Body of pancreas (tissue), 4 donors: ENCODE results near the gene RING1. TPM values are rescaled to one million over a fixed set of nuclear protein-coding genes. Genes with fewer than 3 reads are reported as not detected.

Experiments
- ATAC-seq: fragments of 150-250 bp; one replicate; pipeline ENCODE4 v1.9.1; 2016
- DNase-seq, 4 donors: peaks; one replicate each; pipeline ENCODE4 v3.0.0-alpha.2; 2019
- H3K27ac ChIP-seq, 4 donors: fragments of 200-600 bp; sonication (generic); 1 replicate in 3 of 4; 2 replicates in 1 of 4; pipeline versions ENCODE4 v1.5.1 to v1.6.1; 2016 to 2019; ENCODE audit warnings: mild to moderate bottlenecking in 1 of 4, mixed read lengths in 1 of 4, moderate library complexity in 1 of 4
- H3K27me3 ChIP-seq, 2 donors: fragments of 200-600 bp; sonication (generic); one replicate each; pipeline ENCODE4 v1.6.0; 2016; ENCODE audit warnings: mild to moderate bottlenecking in 1 of 2
- H3K36me3 ChIP-seq, 2 donors: fragments of 200-600 bp; sonication (generic); replicated peaks in 1 of 2; 2 replicates each; pipeline ENCODE4 v1.5.1; 2016; ENCODE audit warnings: low read depth in 2 of 2; ENCODE audit not compliant: insufficient read depth in 1 of 2
- H3K4me1 ChIP-seq: fragments of 200-600 bp; sonication (generic); one replicate; pipeline ENCODE4 v1.6.0; 2016
- H3K4me3 ChIP-seq, 2 donors: fragments of 200-600 bp; sonication (generic); 1 replicate in 1 of 2; 2 replicates in 1 of 2; pipeline ENCODE4 v1.5.1; 2016 to 2019
- H3K9me3 ChIP-seq, 3 donors: fragments of 200-600 bp; sonication (generic); 1 replicate in 2 of 3; 2 replicates in 1 of 3; pipeline ENCODE4 v1.5.1; 2016
- CTCF ChIP-seq, 7 experiments: fragments of 450-650 bp in 4 of 7; fragments of 200-600 bp in 3 of 7; sonication (generic) in 3 of 7; IDR thresholded peaks; one replicate each; pipeline ENCODE4 v1.5.1; 2016 to 2019; ENCODE audit warnings: antibody characterized with exemption in 7 of 7
- POLR2A ChIP-seq, 3 donors: fragments of 450-650 bp; IDR thresholded peaks; one replicate each; pipeline ENCODE4 v1.6.1; 2016; ENCODE audit warnings: antibody characterized with exemption in 3 of 3, mild to moderate bottlenecking in 2 of 3
- WGBS, 2 donors: methylation state at CpG; one replicate each; pipeline ENCODE4 v1.1.5; 2017; 5-methylcytosine and 5-hydroxymethylcytosine counted together
- intact Hi-C: fragments of 100-400 bp; cut with DNase I; formaldehyde crosslinking; loops from one replicate; pipeline ENCODE4 v1.15.1; 2023
- total RNA-seq, 2 donors: library from RNA; depleted of rRNA; stranded (reverse); fragments of >200 nt; gene quantifications; one replicate each; pipeline ENCODE4 v1.1.0, GENCODE V29; 2016

Gene RING1
- total RNA-seq, 2 donors from 2014 or later, result 11.2 to 28.3 TPM

DNA sequence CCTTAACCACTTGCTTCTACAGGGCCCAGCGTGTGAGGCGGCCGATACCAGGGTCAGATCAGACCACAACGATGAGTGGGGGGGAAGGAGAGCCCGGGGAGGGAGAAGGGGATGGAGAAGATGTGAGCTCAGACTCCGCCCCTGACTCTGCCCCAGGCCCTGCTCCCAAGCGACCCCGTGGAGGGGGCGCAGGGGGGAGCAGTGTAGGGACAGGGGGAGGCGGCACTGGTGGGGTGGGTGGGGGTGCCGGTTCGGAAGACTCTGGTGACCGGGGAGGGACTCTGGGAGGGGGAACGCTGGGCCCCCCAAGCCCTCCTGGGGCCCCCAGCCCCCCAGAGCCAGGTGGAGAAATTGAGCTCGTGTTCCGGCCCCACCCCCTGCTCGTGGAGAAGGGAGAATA lies 2.8 kb downstream of the RING1 start:
- no peak for DNase-seq
- Histone ChIP-seq H3K36me3 (no peaks in the 10 kb centered on the region), H3K27ac (no peak overlapping the region), H3K4me1 (peaks cover 48% of the 10 kb centered on the region), H3K27me3 (no peaks in the 10 kb centered on the region), H3K9me3 (no peaks in the 10 kb centered on the region), H3K4me3 (no peak overlapping the region)
- no peak for ATAC-seq
- TF ChIP-seq POLR2A (IDR thresholded peaks at IDR 0.05) (no peak), CTCF (IDR thresholded peaks at IDR 0.05) (no peak)
- WGBS, 2 donors, result 77 to 83% methylated on average over 7 to 17 of the region's 17 CpGs
- intact Hi-C loops, result no loop called here

DNA sequence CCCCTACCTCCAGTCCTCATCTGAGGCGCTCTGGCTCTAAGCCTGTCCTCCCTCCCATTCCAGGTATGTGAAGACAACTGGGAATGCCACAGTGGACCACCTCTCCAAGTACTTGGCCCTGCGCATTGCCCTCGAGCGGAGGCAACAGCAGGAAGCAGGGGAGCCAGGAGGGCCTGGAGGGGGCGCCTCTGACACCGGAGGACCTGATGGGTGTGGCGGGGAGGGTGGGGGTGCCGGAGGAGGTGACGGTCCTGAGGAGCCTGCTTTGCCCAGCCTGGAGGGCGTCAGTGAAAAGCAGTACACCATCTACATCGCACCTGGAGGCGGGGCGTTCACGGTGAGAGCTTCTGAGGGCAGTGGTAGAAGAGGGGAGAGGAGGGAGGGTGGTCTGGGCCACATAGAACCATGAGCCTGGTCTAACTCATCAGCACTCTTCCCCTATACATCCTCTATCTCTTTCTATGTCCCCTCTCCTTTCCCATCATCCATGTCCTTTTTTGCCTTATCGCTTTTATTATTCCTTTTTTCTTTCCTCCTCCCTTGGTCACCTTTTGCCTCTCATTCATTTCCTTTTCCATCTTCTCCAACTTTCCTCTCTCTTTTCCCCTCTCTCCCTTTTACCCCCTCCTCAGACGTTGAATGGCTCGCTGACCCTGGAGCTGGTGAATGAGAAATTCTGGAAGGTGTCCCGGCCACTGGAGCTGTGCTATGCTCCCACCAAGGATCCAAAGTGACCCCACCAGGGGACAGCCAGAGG lies 3.5 kb downstream of the RING1 start:
- Histone ChIP-seq H3K36me3 (no peaks in the 10 kb centered on the region), H3K4me1 (peaks cover 41% of the 10 kb centered on the region), H3K4me3 (no peak overlapping the region), H3K27ac (no peak overlapping the region), H3K27me3 (no peaks in the 10 kb centered on the region), H3K9me3 (no peaks in the 10 kb centered on the region)
- 85 to 87% methylated on average over 9 to 18 of the region's 18 CpGs for WGBS, 2 donors
- TF ChIP-seq POLR2A (IDR thresholded peaks at IDR 0.05) (no peak), CTCF (IDR thresholded peaks at IDR 0.05) (no peak)
- intact Hi-C loops, result no loop called here
- no peak for DNase-seq
- no peak for ATAC-seq

GRCh38 chr6:33212857-33213165 lies 4.5 kb downstream of the RING1 start:
- Histone ChIP-seq H3K27ac (no peak overlapping the region), H3K4me3 (no peak overlapping the region), H3K9me3 (no peaks in the 10 kb centered on the region), H3K4me1 (peaks cover 31% of the 10 kb centered on the region), H3K36me3 (no peaks in the 10 kb centered on the region), H3K27me3 (no peaks in the 10 kb centered on the region)
- WGBS, 2 donors, result 3 to 6% methylated on average over 6 of the region's 6 CpGs
- TF ChIP-seq CTCF (IDR thresholded peaks at IDR 0.05) (no peak), POLR2A (IDR thresholded peaks at IDR 0.05) (no peak)
- intact Hi-C loops, result no loop called here
- no peak for ATAC-seq
- DNase-seq, result no peak

GRCh38 chr6:33213166-33213988 lies 5.1 kb downstream of the RING1 start:
- H3K4me1 ChIP-seq, result peaks cover 31% of the 10 kb centered on the region
- no peaks in the 10 kb centered on the region for H3K9me3 ChIP-seq
- no peaks in the 10 kb centered on the region for H3K27me3 ChIP-seq
- H3K27ac ChIP-seq, result no peak overlapping the region
- TF ChIP-seq POLR2A (IDR thresholded peaks at IDR 0.05) (peak in 2 of 3 donors; percentile 19 to 44), CTCF (IDR thresholded peaks at IDR 0.05) (no peak)
- DNase-seq (peak in 1 of 4 donors; percentile 30), ATAC-seq (peak; percentile 45)
- intact Hi-C loops, result no loop called here
- H3K36me3 ChIP-seq, result no peaks in the 10 kb centered on the region
- 2% methylated on average over 34 to 43 of the region's 43 CpGs for WGBS, 2 donors
- H3K4me3 ChIP-seq, result no peak overlapping the region
